Liver (tissue), 9 donors: ENCODE results near the gene PRXL2A. TPM values are rescaled to one million over a fixed set of nuclear protein-coding genes. Genes with fewer than 3 reads are reported as not detected.

Experiments
- DNase-seq: peaks from one replicate; pipeline ENCODE4 v3.0.0-alpha.2; 2017; ENCODE audit warnings: low spot score
- H3K27ac ChIP-seq, 2 donors: one replicate each; pipeline ENCODE4 v1.7.0; 2013; ENCODE audit warnings: inconsistent platforms in 2 of 2, low read length in 2 of 2, control low read depth in 1 of 2, low read depth in 1 of 2, mild to moderate bottlenecking in 1 of 2
- H3K27me3 ChIP-seq, 4 donors: one replicate each; pipeline versions ENCODE4 v1.6.1 to v1.7.0; 2013; ENCODE audit warnings: low read length in 3 of 4, inconsistent platforms in 1 of 4, mild to moderate bottlenecking in 1 of 4, moderate library complexity in 1 of 4; ENCODE audit not compliant: control insufficient read depth in 4 of 4, insufficient read depth in 4 of 4
- H3K36me3 ChIP-seq, 4 donors: one replicate each; pipeline versions ENCODE4 v1.6.1 to v1.7.0; 2013; ENCODE audit warnings: low read length in 3 of 4, mild to moderate bottlenecking in 3 of 4, low read depth in 1 of 4, moderate library complexity in 1 of 4; ENCODE audit not compliant: control insufficient read depth in 4 of 4, insufficient read depth in 3 of 4
- H3K4me1 ChIP-seq, 4 donors: one replicate each; pipeline versions ENCODE4 v1.6.1 to v1.7.0; 2013; ENCODE audit warnings: low read length in 3 of 4, mild to moderate bottlenecking in 3 of 4, moderate library complexity in 1 of 4; ENCODE audit not compliant: control insufficient read depth in 4 of 4, insufficient read depth in 4 of 4
- H3K4me3 ChIP-seq, 3 donors: one replicate each; pipeline versions ENCODE4 v1.6.1 to v1.7.0; 2013; ENCODE audit warnings: low read length in 3 of 3, control low read depth in 1 of 3, low read depth in 1 of 3, mild to moderate bottlenecking in 1 of 3
- H3K9ac ChIP-seq, 2 donors: one replicate each; pipeline ENCODE4 v1.7.0; 2013; ENCODE audit warnings: low read length in 2 of 2, mild to moderate bottlenecking in 2 of 2, moderate library complexity in 2 of 2, control low read depth in 1 of 2, low read depth in 1 of 2
- H3K9me3 ChIP-seq, 4 donors: one replicate each; pipeline versions ENCODE4 v1.6.1 to v1.7.0; 2013; ENCODE audit warnings: low read length in 3 of 4; ENCODE audit not compliant: control insufficient read depth in 4 of 4
- EGR1 ChIP-seq, 2 donors: IDR thresholded peaks; 2 replicates each; pipeline ENCODE4 v1.6.1; 2016 to 2018; ENCODE audit warnings: antibody characterized with exemption in 2 of 2, low read depth in 2 of 2
- FOXA1 ChIP-seq: IDR thresholded peaks from 2 replicates; pipeline ENCODE4 v1.6.1; 2016; ENCODE audit warnings: antibody characterized with exemption
- FOXA2 ChIP-seq: IDR thresholded peaks from 2 replicates; pipeline ENCODE4 v1.6.1; 2016; ENCODE audit warnings: antibody characterized with exemption
- GABPA ChIP-seq, 2 donors: IDR thresholded peaks in 1 of 2; conservative IDR thresholded peaks in 1 of 2; 2 replicates each; pipeline ENCODE4 v1.6.1; 2016; ENCODE audit warnings: antibody characterized with exemption in 2 of 2, mild to moderate bottlenecking in 1 of 2, moderate library complexity in 1 of 2
- HNF4A ChIP-seq, 2 donors: conservative IDR thresholded peaks; 2 replicates each; pipeline ENCODE4 v1.6.1; 2016; ENCODE audit warnings: antibody characterized with exemption in 2 of 2, mild to moderate bottlenecking in 2 of 2
- HNF4G ChIP-seq: IDR thresholded peaks from 2 replicates; pipeline ENCODE4 v1.6.1; 2016; ENCODE audit warnings: antibody characterized with exemption
- JUND ChIP-seq, 2 donors: IDR thresholded peaks; 2 replicates each; pipeline ENCODE4 v1.6.1; 2016; ENCODE audit warnings: antibody characterized with exemption in 2 of 2
- NR2F2 ChIP-seq: IDR thresholded peaks from 2 replicates; pipeline ENCODE4 v1.6.1; 2016; ENCODE audit warnings: antibody characterized with exemption
- RAD21 ChIP-seq, 2 donors: IDR thresholded peaks; 2 replicates each; pipeline ENCODE4 v1.6.1; 2016; ENCODE audit warnings: antibody characterized with exemption in 2 of 2, mild to moderate bottlenecking in 2 of 2
- RXRA ChIP-seq, 2 donors: IDR thresholded peaks; 2 replicates each; pipeline ENCODE4 v1.6.1; 2017 to 2018; ENCODE audit warnings: antibody characterized with exemption in 2 of 2, mild to moderate bottlenecking in 1 of 2
- SP1 ChIP-seq: IDR thresholded peaks from 2 replicates; pipeline ENCODE4 v1.6.1; 2018; ENCODE audit warnings: antibody characterized with exemption, mild to moderate bottlenecking
- TAF1 ChIP-seq: conservative IDR thresholded peaks from 2 replicates; pipeline ENCODE4 v1.6.1; 2016; ENCODE audit warnings: antibody characterized with exemption, mild to moderate bottlenecking
- YY1 ChIP-seq: IDR thresholded peaks from 2 replicates; pipeline ENCODE4 v1.6.1; 2016; ENCODE audit warnings: antibody characterized with exemption, mild to moderate bottlenecking
- WGBS: extraction: QIAGEN DNeasy Blood & Tissue Kit; methylation state at CpG from one replicate; pipeline ENCODE4 v1.1.7; 2013; 5-methylcytosine and 5-hydroxymethylcytosine counted together
- polyA plus RNA-seq, 2 donors: library from polyadenylated mRNA; stranded (reverse) in 1 of 2; unstranded in 1 of 2; fragments of 200-250 nt in 1 of 2; fragments of >200 nt in 1 of 2; fragmentation: Nextera tagmentation in 1 of 2; extraction: Ambion mirVana in 1 of 2; gene quantifications; one replicate each; pipeline versions ENCODE4 v1.2.1 to v1.2.3, GENCODE V29; 2013 to 2015
- total RNA-seq, 2 donors: library from RNA; depleted of rRNA; stranded (reverse); fragments of >200 nt; gene quantifications; one replicate each; pipeline ENCODE4 v1.2.3, GENCODE V29; 2014
- TF ChIP-seq, protein P1 (sequence below): IDR thresholded peaks from 2 replicates; pipeline ENCODE4 v1.6.1; 2016; ENCODE audit warnings: antibody characterized with exemption
- TF ChIP-seq, protein P2 (sequence below): IDR thresholded peaks from 2 replicates; pipeline ENCODE4 v1.6.1; 2016; ENCODE audit warnings: antibody characterized with exemption, mild to moderate bottlenecking
- TF ChIP-seq, protein P3 (sequence below): fragments of 150-350 bp; IDR thresholded peaks from 2 replicates; pipeline ENCODE4 v1.5.1; 2017; ENCODE audit warnings: improper control_type of control experiment, low read depth, low read length; ENCODE audit not compliant: missing input control
- TF ChIP-seq, protein P4 (sequence below): IDR thresholded peaks from 2 replicates; pipeline ENCODE4 v1.6.1; 2016; ENCODE audit warnings: antibody characterized with exemption
- donor health status: healthy.
- donor health status: healthy.
- donor health status: healthy.
- donor health status: healthy.
- donor health status: healthy.

Gene PRXL2A
- total and polyA plus RNA-seq, 4 donors: 48.5 to 87.4 (median 54.1) TPM

DNA sequence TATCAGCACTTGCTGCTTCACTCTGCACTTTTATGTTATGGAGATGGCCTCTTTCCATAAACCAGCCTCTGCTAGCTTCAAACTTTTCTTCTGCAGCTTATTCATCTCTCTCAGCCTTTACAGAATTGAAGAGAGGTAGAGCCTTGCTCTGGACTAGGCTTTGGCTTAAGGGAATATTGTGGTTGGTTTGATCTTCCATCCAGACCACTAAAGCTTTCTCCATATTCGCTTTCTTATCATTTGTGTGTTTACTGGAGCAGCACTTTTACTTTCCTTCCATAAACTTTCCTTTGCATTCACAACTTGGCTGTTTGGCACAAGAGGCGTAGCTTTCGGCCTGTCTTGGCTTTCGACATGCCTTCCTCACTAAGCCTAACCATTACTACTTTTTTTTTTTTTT lies 28.2 kb upstream of the PRXL2A start:
- no peaks in the 10 kb centered on the region for H3K27me3 ChIP-seq
- no peaks in the 10 kb centered on the region for H3K9me3 ChIP-seq
- no peak for DNase-seq
- peaks cover 0 to 5% (median 3%) of the 10 kb centered on the region in 4 donors for H3K4me1 ChIP-seq
- no peak overlapping the region for H3K4me3 ChIP-seq
- H3K27ac ChIP-seq: no peak overlapping the region
- H3K36me3 ChIP-seq: no peaks in the 10 kb centered on the region
- no peak overlapping the region for H3K9ac ChIP-seq
- no peak for TF ChIP-seq FOXA1
- TF ChIP-seq HNF4A (conservative IDR thresholded peaks at IDR 0.05): no peak
- no peak for TF ChIP-seq HNF4G
- no peak for TF ChIP-seq RAD21 (IDR thresholded peaks at IDR 0.05)
- no peak for TF ChIP-seq NR2F2
- no peak for TF ChIP-seq YY1
- TF ChIP-seq, protein P1, sequence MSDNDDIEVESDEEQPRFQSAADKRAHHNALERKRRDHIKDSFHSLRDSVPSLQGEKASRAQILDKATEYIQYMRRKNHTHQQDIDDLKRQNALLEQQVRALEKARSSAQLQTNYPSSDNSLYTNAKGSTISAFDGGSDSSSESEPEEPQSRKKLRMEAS: no peak
- no peak for TF ChIP-seq RXRA (IDR thresholded peaks at IDR 0.05)
- no peak for TF ChIP-seq FOXA2
- TF ChIP-seq SP1: no peak
- TF ChIP-seq, protein P2, sequence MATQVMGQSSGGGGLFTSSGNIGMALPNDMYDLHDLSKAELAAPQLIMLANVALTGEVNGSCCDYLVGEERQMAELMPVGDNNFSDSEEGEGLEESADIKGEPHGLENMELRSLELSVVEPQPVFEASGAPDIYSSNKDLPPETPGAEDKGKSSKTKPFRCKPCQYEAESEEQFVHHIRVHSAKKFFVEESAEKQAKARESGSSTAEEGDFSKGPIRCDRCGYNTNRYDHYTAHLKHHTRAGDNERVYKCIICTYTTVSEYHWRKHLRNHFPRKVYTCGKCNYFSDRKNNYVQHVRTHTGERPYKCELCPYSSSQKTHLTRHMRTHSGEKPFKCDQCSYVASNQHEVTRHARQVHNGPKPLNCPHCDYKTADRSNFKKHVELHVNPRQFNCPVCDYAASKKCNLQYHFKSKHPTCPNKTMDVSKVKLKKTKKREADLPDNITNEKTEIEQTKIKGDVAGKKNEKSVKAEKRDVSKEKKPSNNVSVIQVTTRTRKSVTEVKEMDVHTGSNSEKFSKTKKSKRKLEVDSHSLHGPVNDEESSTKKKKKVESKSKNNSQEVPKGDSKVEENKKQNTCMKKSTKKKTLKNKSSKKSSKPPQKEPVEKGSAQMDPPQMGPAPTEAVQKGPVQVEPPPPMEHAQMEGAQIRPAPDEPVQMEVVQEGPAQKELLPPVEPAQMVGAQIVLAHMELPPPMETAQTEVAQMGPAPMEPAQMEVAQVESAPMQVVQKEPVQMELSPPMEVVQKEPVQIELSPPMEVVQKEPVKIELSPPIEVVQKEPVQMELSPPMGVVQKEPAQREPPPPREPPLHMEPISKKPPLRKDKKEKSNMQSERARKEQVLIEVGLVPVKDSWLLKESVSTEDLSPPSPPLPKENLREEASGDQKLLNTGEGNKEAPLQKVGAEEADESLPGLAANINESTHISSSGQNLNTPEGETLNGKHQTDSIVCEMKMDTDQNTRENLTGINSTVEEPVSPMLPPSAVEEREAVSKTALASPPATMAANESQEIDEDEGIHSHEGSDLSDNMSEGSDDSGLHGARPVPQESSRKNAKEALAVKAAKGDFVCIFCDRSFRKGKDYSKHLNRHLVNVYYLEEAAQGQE: no peak
- TF ChIP-seq JUND (IDR thresholded peaks at IDR 0.05): no peak
- TF ChIP-seq, protein P3, sequence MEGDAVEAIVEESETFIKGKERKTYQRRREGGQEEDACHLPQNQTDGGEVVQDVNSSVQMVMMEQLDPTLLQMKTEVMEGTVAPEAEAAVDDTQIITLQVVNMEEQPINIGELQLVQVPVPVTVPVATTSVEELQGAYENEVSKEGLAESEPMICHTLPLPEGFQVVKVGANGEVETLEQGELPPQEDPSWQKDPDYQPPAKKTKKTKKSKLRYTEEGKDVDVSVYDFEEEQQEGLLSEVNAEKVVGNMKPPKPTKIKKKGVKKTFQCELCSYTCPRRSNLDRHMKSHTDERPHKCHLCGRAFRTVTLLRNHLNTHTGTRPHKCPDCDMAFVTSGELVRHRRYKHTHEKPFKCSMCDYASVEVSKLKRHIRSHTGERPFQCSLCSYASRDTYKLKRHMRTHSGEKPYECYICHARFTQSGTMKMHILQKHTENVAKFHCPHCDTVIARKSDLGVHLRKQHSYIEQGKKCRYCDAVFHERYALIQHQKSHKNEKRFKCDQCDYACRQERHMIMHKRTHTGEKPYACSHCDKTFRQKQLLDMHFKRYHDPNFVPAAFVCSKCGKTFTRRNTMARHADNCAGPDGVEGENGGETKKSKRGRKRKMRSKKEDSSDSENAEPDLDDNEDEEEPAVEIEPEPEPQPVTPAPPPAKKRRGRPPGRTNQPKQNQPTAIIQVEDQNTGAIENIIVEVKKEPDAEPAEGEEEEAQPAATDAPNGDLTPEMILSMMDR: no peak
- TF ChIP-seq TAF1: no peak
- no peak for TF ChIP-seq GABPA (IDR thresholded peaks at IDR 0.05 in 1 of 2, conservative IDR thresholded peaks at IDR 0.05 in 1 of 2)
- no peak for TF ChIP-seq EGR1 (IDR thresholded peaks at IDR 0.05; ENCODE audit: low read depth in 2 of 2)
- TF ChIP-seq, protein P4, sequence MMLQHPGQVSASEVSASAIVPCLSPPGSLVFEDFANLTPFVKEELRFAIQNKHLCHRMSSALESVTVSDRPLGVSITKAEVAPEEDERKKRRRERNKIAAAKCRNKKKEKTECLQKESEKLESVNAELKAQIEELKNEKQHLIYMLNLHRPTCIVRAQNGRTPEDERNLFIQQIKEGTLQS: no peak
- 95% methylated on average over 4 of the region's 4 CpGs for WGBS

DNA sequence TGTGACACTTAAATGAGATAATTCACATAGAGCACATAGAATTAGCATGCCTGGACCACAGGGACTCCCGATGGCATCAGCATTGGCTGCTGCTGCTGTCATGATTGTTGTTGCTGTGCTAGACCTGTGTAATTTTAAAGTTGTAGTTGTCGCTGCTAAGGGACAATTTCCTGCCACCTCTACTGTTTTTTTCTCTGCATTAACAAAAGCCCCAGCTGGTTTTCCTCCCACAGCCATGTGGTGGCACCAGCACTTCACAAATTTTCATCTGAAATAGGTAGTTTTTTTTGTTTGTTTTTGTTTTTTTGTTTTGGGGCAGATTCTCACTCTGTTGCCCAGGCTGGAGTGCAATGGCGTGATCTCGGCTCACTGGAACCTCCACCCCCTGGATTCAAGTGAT lies 25.4 kb upstream of the PRXL2A start:
- Histone ChIP-seq H3K27me3 (no peaks in the 10 kb centered on the region), H3K4me3 (no peak overlapping the region), H3K9me3 (no peaks in the 10 kb centered on the region), H3K4me1 (peaks cover 0 to 5% (median 3%) of the 10 kb centered on the region in 4 donors), H3K27ac (no peak overlapping the region), H3K36me3 (no peaks in the 10 kb centered on the region), H3K9ac (peak overlapping the region in 1 of 2 donors; percentile 13)
- WGBS: 2% methylated on average over 4 of the region's 4 CpGs
- no peak for DNase-seq
- peak; percentile 89 to 91 for TF ChIP-seq RAD21 (IDR thresholded peaks at IDR 0.05)
- no peak for TF ChIP-seq FOXA2
- no peak for TF ChIP-seq RXRA (IDR thresholded peaks at IDR 0.05)
- TF ChIP-seq, protein P3: peak; percentile 75
